T-helper 9 cell (primary cell): ENCODE data around the gene TEKTIP1.
"Not testable (repeated sequence)": the region's sequence is repeated elsewhere in the genome, so short reads cannot be mapped to it uniquely, and the experiment has no call there.

ENCODE experiments used
- DNase-seq: peaks from one replicate; pipeline ENCODE4 v3.0.0-alpha.2; 2020

Gene TEKTIP1

DNA sequence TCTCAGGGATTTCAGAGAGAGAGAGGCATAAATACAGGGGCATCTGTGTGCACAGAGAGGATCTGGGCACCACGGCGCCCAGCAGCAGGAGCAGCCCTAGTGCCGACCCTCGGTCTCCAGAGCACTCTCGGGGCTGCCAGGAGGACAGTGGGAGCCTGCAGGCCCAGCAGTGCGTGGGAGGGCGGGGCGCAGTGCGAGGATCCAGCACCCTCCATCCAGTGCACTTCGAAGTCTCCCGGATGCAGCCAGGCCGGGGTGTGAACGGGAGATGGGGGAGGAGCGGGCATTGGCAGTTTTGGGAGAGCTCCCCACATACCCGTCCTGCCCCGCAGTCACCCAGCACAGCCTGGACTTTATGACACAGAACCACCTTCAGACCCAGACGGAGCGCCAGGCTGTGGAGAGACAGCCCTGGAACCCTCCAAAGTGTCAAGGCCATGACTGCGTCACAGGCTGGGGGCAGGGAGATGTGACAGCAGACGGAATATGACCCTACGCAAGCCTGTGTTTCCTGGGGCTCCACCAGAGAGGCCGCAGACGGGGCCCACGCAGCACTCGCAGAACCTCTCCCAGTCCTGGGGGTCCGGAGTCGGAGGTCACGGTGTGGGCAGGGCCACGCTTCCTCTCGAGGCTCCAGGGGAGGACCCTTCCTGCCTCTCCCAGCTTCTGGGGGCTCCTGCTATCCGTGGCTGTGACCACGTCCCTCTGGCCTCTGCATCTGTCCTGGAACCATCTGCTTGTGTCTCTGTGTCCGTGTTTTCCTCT, 14.7 kb upstream of the TEKTIP1 start:
- no peak for DNase-seq

DNA sequence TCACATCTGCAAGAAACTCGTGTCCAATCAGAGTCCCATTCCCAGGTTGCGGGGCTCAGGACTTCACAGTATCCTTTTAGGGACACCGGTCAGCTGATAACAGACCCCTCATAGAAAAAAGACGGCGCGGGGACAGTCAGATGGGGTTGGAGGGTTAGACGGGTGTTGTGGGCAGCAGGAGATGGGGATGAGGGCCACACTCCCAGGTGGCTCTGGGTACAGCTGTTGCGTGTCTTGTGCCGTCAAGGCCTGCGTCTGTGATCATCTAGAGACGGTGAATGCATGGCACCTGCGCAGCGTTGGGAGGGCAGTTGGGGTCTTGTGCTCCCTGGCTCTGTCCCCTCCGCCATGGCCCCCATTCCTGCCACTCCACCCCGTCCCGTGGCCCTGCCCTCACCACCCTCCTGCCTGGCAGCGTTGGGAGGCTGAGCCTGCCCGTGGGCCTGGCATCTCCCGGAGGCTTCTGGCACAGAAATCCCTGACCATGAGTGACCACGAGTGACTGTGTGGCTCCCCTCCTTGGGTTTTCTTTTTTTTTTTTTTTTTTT, 14.0 kb upstream of the TEKTIP1 start:
- no peak for DNase-seq

- DNase-seq, result no peak
Measured at GRCh38 chr19:3526507-3527237, 12.3 kb upstream of the TEKTIP1 start.

GRCh38 chr19:3527238-3527910, 11.6 kb upstream of the TEKTIP1 start:
- no peak for DNase-seq

GRCh38 chr19:3528080-3528479, 10.9 kb upstream of the TEKTIP1 start:
- DNase-seq, result no peak

DNA sequence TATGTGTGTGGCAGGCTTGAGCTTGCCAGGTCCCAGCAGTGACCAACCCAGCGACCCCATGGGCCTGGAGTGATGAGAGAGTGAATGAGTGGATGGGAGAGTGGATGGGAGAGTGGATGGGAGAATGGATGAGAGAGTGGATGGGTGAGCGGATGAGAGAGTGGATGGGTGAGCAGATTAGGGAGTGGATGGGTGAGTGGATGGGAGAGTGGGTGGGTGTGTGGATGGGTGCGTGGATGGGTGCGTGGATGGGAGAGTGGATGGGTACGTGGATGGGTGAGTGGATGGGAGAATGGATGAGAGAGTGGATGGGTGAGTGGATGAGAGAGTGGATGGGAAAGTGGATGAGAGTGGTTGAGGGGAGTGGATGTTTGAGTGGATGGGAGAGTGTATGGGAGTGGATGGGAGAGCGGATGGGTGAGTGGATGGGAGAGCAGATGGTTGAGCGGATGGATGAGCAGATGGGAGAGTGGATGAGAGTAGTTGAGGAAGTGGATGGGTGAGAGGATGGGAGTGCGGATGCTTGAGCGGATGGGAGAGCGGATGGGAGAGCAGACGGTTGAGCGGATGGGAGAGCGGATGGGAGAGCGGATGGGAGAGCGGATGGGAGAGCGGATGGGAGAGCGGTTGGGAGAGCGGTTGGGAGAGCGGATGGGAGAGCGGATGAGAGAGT, 10.3 kb upstream of the TEKTIP1 start:
- no peak for DNase-seq

- not testable (repeated sequence) for DNase-seq
Measured at GRCh38 chr19:3529299-3529698, 9.7 kb upstream of the TEKTIP1 start.

DNA sequence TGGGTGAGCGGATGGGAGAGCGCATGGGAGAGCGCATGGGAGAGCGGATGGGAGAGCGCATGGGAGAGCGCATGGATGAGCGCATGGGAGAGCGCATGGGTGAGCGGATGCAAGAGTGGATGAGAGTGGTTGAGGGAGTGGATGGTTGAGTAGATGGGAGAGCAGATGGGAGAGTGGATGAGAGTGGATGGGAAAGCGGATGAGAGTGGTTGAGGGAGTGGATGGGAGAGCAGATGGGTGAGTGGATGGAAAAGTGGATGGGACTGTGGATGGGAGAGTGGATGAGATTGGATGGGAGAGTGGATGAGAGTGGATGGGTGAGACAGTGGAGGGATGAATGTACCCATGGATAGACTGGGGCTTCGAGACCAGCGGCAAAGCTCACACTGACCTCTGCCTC, 8.6 kb upstream of the TEKTIP1 start:
- DNase-seq, result no peak

DNA sequence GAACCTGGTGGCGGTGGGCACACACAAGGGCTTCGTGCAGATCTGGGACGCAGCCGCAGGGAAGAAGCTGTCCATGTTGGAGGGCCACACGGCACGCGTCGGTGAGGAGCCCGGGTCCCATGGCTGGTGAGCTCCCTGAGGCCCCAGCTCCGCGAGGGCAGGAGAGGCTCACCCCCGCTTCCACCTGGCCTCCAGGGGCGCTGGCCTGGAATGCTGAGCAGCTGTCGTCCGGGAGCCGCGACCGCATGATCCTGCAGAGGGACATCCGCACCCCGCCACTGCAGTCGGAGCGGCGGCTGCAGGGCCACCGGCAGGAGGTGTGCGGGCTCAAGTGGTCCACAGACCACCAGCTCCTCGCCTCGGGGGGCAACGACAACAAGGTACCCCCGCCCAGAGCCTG, 7.3 kb upstream of the TEKTIP1 start:
- DNase-seq, result no peak

GRCh38 chr19:3532154-3532786, 6.7 kb upstream of the TEKTIP1 start:
- no peak for DNase-seq

DNA sequence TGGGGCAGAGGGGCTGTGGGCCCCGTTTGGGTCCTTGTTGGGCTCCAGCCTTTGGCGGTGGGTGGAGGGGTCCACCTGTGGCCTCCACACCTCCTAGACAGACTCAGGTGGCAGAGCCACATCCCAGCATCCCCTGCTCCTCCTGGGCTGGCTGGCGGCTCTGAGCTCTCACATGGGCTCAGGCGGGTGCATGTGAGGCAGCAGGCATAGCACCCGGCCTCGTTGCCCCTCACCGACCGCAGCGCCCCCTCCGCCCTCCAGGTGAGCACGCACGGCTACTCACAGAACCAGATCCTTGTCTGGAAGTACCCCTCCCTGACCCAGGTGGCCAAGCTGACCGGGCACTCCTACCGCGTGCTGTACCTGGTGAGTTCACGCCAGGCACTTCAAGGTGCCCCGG, 5.9 kb upstream of the TEKTIP1 start:
- DNase-seq, result no peak

DNA sequence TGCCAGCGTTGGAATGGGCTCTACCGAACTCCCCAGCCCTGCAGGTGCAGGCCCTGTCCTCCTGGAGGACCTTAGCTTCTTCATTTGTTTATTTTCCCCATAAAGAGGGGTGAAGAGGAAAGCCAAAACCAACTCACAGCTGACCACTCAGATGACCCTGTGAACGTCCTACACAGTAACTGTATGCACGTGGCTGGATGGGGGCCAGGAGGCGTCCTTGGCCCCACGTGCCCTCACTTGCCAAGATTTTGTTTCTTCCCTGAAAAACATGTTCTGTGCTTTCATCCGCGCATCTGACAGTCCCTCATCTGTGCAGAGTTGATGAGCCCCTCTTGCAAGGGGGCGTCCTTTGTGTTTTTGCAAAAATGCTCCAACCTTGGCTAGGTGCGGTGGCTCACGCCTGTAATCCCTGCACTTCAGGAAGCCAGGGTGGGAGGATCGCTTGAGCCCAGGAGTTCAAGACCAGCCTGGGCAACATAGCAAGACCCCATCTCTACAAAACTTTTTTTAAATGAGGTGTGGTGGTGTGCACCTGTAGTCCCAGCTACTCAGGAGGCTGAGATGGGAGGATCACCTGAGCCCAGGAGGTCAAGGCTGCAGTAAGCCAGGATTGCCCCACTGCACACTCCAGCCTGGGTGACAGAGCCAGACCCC, 5.3 kb upstream of the TEKTIP1 start:
- no peak for DNase-seq

GRCh38 chr19:3534375-3535234, 4.4 kb upstream of the TEKTIP1 start:
- DNase-seq, result no peak

GRCh38 chr19:3535235-3535535, 3.8 kb upstream of the TEKTIP1 start:
- DNase-seq, result no peak

DNA sequence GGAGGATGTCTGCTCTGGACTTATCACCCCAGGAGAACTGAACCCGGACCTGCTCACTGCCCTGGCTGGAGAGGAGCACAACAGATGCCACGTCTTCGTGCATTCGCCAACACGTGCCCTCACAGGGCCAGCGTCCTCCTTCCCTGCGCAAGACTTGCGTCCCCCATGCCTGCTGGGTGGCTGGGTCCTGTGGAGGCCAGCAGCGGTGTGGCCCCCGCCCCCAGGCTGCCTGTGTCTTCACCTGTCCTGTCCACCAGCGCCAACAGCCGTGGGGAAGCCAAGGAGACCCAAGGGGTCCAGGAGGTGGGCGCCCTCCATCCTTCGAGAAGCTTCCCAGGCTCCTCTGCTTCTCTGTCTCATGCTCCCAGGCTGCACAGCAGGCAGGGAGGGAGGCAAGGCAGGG, 3.4 kb upstream of the TEKTIP1 start:
- no peak for DNase-seq

GRCh38 chr19:3535981-3536380, 3.0 kb upstream of the TEKTIP1 start:
- DNase-seq, result no peak

DNA sequence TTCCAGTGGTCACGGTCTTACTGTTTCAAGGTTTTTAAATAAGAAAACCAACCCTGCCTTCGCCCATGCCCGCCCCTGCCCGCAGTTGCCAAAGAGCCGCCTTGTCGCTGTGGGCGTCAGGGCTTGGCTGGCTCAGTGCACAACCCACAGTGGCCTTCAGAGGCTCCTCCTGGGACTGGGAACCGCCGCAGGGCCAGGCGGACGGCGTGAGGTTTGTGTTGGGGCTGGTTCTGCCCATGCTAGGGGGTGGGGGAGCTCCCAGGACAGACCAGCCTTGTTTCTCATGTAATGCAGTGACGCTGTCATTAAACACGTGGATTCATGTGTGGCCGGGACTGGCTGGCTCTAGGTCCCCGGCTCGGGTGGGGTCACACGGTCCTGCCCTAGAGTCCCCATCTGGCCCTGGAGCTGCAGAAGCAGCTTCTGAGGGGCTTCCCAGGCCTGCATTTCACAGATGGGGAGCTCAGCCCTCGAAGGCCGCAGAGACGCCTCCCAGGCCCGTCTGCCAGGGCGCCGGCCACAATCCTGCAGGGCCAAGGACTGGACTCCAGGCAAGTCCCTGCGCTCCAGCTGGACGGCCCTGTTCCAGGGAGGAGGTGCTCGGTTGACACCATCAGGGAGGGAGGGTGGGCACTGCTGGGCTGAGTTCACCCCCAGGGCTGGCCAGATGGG, 2.4 kb upstream of the TEKTIP1 start:
- no peak for DNase-seq

- no peak for DNase-seq
Measured at GRCh38 chr19:3537101-3537437, 1.9 kb upstream of the TEKTIP1 start.

DNA sequence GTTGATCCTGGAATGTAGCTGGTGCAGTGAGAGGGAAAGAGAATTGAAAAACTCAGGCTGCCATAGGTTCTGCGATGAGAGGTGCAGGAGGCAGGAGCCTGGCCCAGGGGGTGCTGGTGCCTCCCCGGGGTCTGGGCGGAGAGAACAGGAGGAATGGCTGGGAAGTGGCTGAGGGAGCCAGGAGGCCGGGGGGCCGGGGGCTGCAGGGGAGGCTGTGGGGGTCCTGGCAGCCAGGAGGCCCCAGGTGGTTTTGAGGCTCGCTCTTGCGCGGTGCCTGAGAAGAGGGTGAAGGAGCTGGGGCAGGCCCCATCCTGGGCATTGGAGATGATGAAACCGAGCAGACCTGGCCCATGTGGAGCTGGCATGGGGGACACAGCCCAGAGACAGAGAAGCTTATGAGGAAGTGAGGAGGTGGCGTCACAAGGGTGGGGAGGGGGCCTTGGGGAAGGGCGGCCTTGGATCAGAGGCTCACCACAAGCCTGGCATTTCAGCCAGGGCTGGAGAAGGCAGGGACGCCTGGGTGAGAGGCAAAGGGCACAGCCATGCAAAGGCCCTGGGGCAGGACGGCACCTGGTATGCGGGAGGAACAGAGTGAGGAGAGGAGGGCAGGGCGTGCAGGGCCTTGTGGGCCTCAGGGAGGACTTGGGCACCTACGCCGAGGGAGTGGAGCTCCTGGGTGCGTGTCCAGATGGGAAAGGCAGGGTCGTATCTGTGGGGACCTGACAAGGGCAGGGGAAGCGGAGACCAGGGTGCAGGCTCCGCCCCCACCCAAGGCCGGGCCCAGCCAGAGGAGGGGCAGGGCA, 1.3 kb upstream of the TEKTIP1 start:
- no peak for DNase-seq
